ENCODE results near the gene RALGPS1.

DNA sequence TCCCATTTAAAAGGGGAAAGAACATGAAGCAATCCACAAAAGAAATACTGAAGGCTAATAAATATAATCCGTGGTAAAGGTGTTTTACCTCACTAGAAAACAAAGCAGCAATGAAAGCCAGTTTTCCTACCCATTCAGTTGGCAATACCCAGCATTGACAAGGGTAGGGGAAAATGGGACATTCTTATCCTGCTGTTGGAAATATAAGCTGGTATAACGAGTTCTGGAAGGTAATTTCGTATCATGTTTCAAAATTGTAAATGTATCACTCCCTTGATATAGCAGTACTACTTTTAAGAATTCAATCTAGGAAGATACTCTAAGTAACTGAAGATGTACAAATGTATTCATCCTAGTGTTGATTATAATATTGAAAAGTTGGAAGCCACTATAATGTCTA is 22.9 kb upstream of the RALGPS1 start:
- TF ChIP-seq CTCF (conservative IDR thresholded peaks at IDR 0.05; ENCODE audit: low read length) (no peak), EZH2phosphoT487 (IDR thresholded peaks at IDR 0.05; ENCODE audit: borderline replicate concordance, low read depth, low read length) (no peak)

All from OCI-LY7 (cell line).